HG02885 (cell line): Measurements from ENCODE around the gene ULK2.
"Not testable (repeated sequence)": the region's sequence is repeated elsewhere in the genome, so short reads cannot be mapped to it uniquely, and the experiment has no call there.

ENCODE experiments used
- ATAC-seq: cut with Tn5 transposase; IDR thresholded peaks from one replicate; pipeline ENCODE4 v1.9.1; 2021; ENCODE audit warnings: mild to moderate bottlenecking; ENCODE audit not compliant: unreplicated experiment, poor library complexity

The ULK2 gene

DNA sequence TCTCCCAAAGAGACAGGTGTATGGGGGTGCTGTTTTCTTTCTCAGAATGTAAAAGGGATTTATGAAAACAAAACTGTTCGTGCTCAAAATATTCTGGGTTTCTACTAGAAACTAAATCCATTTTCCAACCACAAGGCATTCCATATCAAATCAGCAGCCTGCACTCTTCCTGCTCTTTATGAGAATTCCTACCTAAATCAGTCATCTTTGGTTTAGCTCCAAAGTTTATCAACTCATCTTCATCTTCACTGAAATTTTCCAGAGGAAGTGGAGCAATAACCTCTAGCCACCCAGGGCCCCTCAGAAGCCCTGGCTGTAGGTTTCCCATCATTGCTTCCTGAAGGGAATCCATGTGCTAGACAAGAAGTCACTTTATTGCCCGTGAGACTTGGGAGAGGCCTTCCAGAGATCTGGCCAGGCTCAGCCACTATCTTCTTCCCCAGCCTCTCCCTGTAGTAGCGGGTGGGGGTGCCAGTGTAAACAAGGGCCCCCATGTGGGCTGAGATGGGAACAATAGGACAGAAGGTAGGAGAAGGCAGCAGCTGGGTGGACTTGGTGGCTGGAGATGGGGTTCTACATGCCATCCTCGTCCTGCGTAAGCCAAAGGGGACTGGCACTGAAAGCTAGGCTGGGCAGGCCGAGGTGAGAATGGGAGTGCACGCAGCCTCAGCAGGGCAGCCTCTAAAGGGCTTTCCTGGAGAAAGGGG lies 97.6 kb downstream of the ULK2 start:
- ATAC-seq: no peak

DNA sequence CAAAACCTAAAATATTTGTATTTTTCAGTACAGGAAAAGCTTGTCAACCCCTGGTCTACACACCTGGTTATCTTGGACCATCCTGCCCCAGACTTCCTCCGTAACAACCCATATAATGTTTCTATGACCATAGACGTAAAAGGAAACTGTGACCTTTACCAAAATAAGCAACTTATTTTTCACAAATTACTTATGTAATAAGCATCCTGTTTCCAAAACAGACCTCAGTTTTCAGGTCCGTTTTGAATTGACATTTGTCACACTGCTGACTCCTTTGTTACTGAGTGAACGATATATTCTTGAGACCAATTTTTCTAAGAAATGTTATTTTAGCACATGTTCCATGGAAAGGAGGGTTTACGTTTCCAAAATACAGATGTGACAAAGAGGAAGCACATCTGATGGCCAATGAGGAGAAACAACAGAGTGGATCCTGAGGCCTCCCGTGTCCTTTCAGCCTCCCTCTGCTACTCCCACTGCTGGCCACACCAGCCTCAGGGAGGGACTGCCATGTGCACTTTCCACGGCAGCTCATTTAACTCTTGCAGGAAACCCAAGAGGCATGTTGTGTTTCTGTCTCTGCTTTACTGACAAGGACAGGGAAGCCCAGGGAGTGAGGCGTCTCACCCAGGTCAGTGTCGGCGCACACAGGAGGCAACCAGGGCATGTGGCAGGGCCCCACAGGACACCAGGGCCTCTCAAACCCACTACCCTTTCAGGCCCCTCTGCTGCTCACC lies 99.5 kb downstream of the ULK2 start:
- no peak for ATAC-seq

DNA sequence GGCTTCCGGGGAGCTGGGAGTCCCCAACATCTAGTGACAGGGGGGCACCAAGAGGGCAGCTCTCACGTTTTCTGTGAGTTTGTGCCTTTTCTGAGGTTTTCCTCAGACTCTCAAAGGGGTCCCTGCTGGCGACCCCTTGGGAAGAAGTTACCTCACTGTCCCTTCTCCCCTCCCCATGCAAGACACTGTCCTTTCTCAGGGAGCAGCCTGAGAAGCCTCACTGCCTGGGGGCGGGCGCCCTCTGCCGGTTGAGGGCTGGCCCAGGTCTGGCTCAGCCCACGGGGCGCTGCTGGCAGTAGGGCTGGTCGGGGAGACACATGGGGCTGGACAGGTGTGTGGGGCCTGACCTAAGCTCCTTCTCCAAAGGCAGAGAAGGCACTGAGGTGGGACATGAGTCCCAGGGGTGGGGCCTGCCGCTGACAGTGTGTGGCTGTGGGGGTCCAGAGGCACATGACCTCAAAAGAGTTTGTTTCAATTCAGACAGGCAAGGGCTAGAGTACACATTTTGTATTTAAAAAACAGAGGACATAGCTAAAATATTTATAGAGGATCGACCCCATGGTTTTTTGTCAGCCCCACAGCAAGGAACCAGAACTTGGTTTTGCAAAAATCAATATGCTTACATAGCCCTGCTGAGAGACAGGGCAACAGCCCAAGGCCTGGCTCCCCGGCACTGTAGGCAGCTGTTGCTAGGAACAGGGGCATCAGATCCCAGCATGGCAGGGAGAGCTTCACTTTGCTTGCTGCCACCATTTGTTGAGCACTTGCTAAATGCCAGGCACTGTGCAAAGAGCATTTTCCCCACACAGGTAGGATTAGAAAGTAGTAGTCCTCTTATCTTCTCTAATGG lies 101.1 kb downstream of the ULK2 start:
- peak; percentile 78 for ATAC-seq

DNA sequence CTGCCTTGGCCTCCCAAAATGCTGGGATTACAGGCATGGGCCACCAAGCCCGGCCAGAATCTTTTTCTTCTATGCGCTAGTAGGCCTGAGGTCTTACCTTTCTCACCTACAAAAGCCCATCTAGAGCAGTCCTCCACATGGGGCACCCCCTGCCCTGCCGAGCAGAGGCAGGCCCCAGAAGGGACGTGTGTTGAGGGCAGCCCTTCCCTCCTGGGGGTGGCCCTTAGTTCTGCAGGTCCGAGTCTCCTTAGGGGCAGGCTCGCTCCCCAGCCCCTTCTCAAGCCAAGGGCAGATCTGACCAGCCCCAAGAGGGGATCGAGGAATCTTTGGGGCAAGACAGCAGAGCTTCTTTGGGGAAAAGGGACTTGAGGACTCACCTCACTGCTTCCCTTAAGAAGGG lies 101.7 kb downstream of the ULK2 start:
- no peak for ATAC-seq

DNA sequence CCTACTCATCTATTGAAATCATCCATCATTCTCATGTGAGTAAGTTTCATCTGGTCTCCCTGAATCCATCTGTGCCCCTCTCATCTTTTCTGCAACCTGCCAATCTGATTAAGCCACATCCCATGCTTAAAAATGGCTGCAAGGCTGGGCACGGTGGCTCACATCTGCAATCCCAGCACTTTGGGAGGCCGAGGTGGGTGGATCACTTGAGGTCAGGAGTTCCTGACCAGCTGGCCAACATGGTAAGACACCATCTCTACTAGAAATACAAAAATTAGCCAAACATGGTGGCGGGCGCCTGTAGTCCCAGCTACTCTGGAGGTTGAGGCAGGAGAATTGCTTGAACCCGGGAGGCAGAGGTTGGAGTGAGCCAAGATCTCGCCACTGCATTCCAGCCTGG lies 103.7 kb downstream of the ULK2 start:
- ATAC-seq: not testable (repeated sequence)

DNA sequence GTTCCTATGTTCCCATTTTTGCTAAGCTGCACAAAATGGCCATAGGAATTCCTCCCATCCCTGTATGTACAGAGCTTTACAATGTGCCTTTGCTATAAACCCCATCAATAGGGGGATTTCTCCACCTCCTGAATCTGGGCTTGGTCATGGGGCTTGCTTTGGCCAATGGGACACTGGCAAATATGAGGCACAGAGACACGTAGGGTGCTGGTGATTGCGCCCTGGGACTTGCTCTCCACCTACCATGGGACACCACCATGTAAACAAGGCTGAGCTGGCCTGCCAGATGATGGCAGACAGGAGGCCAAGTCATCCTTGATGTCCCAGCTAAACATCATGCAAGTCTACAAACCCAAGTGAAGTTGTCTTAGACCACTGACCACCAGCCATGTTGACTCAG lies 104.3 kb downstream of the ULK2 start:
- no peak for ATAC-seq

DNA sequence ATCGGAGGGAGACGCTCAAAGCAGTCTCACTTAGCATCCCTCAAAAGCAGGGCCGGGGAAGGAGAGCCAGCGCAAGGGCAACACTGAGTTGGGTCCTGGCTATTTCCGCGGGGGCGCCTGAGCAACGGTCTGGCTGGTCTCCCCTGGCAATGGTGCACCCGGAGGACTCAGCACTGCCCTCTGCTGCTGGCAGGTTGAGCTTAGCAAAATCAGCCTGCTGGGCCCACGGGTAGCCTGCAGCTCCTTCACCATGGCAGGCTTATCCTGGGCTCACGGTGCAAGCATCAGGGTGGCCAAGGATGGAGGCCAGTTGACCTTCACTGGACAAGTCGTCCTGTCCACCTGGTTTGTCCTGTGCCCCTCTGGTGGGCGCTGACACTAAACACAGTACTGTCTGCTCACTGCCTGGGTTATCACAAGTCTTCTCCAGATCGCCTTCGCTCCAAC lies 105.2 kb downstream of the ULK2 start:
- ATAC-seq: no peak

DNA sequence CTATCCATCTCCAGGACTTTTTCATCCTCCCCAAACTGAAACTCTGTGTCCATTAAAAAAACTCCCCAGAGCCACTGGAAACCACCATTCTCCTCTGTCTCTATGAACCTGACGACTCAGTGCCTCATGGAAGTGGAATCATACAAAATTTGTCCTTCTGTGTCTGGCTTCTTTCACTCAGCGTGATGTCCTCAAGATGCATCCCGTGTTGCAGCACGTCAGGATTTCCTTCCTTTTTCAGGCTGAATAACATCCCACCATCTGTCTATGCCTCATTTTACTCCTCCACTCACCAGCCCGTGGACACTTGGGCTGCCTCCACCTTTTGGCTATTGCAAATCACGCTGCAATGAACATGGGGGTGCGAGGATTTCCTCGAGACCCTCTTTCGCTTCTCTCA lies 107.0 kb downstream of the ULK2 start:
- no peak for ATAC-seq

DNA sequence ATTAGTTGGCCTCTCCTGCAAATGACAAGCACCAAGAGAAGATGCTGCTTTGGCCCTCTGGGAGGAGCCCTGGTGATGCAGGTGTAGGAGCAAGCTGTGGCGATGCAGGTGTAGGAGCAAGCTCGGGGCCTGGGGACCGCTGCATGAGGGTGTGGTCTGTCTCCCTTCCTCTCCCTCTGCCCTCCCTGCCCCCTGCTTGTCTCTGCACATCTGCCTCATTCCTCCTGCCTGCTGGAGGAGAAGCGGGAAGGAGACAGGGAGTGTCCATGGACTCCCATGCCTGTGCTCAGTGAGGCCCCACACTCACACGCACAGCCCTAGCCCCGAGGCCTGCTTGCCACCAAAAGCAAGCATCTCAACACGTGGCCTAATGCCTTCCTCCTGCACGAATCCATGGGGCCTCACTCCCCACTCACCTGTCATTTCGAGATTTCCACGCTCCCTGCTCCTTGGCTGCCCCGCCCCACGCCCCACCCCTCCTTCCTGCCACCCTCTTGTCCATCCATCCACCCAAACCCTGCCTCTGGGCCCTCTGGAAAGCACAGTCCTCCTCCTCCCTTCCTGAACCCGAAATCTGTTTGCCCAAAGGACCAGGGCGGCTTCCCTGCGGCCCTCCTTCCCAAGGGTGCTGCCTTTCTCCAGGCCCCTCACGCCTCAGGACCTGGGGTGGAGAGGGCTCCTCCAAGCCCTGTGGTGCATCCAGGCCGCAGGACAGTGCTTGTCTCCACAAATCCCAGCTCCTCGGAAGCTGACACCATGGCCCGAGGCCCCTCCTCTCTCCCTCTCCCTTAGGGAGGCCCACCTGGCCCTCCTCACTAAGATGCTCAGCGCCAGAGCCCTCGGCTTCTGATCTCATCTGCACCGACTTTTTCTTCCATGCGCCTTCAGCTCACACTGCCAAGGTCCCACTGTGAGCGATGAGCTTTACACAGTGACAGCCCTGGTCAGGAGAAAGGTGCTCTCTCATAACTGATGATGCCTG lies 107.9 kb downstream of the ULK2 start:
- ATAC-seq: no peak

DNA sequence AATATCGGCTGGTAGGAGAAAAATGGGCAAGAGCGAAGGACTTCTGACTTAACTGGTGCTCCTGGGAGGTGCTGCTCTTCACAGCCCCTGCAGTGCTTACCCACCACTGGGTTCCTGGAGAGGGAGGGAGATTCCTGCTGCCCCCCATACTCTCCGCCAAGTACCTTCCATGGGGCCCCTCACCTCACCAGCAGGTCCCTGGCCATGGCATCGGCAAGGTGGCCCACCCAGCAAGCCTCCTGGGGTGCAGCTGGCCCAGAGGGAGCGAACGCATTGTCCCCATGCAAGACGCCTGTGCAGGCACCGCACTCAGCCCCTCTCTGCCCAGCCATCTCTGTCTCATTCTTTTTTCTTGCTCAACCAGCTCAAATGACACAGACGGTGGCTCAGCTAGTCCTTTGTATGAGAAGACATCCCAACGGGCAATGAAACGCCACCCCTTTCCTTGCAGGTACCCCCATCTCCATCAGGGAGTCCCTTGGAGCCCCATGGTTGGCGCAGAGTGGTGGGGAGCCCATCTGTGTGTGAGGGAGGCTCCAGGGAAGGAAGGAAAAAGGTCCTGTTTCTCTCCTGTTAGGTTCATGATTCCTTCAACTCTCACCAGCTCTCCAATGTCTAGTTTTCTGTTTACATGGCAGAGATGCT lies 110.1 kb downstream of the ULK2 start:
- no peak for ATAC-seq

DNA sequence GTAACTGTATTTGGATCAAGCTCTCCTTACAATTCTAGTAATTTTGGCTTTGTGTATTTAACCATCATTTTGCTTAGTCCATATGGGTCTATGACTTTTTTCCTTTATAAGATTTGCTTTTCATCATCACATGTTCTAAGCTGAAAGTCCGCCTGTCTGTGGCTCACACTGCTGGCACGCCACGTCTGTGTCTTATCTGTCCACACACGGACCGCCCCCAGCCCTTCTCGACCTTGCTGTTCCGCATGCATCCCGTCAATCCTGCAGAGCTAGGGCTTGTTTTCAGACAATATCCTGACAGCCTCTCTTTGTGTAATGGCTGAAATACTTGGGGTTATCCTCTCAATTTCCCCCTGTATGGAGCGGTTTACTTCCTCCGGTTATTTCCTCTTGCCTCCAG lies 111.2 kb downstream of the ULK2 start:
- no peak for ATAC-seq

DNA sequence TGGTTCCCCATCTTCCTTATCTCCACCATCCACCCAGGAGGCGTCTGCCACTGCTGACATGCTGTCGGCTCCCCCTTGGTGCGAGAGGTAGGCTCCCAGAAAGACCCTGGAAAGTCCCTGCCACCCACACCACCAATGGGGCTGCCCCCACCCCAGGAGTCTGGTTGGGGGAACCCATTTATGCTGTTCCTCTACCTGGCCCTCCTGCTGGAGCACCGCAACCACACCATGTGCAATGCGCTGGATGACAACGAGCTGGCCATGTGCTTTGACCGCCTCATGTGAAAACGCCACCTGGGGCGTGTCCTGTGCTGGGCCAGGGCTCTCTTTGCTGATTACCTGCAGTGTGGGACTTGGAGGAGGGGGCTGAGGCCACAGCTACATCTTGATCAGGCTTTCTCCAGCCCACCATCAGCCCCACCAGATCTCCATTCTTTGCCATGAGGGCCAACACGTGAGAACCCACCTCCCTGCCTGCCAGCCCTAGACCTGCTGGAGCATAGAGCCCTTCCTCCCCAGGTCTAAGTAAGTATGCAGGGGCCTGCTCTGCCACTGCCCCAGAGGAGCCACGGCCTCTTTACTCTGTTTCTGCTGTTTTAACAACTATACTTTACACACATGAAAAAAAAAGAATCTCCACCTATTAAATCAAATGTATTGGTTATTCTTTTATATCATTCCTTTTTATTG lies 111.8 kb downstream of the ULK2 start:
- ATAC-seq: peak; percentile 50

DNA sequence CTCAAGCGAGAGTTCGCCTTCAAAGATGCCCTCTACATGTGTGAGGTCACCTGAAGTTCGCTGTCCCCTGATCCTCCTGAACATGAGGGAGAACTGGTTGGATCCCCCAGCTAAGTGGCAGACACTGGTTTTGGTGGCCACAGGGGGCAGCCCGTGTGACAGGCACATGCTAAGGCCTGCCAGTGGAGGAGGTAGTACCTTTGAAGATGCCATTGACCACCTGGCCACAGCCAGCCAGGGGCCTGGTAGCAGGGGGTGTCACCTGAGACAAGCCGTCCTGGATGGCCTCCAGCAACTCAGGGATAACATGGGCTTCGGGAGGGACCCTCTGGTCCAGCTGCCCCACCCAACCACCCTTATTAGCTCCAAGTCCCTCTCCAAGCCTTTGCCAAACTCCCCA lies 112.3 kb downstream of the ULK2 start:
- ATAC-seq: no peak

DNA sequence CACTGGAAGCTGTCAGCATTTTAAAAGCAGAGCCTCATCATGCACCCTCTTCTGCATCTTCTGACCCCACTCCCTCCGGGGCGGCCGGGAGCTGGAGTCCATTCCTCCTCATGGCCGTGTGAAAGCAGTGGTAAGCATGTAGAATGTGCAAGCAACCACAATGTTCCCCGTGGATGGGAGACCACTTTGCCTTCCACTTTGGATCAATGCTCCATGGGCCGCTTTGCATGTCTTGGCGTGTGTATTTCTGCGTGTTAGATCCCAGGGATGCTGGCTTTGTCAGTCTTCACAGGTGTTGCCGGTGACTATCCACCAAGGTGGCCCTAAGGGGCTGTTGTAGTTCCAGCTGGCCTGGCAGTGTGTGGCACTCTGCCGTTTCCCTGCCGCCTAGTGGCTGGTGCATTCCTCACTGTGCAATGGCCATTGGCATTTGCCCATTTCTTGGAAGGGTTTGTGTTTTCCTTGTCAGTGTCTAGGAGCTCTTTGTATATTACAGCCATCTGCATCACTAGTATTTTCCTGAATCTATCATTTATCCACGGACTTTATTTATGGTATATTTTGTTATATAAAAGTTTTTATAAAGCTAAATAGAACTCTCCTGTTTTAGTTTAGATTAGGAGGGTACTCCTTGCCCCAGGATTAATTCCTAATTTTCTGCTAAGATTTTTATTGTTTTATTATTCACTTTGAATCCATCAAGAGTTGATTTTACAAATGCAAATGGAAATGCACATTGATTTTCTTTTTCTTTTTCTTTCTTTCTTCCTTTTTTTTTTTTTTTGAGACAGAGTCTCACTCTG lies 113.9 kb downstream of the ULK2 start:
- ATAC-seq: no peak

DNA sequence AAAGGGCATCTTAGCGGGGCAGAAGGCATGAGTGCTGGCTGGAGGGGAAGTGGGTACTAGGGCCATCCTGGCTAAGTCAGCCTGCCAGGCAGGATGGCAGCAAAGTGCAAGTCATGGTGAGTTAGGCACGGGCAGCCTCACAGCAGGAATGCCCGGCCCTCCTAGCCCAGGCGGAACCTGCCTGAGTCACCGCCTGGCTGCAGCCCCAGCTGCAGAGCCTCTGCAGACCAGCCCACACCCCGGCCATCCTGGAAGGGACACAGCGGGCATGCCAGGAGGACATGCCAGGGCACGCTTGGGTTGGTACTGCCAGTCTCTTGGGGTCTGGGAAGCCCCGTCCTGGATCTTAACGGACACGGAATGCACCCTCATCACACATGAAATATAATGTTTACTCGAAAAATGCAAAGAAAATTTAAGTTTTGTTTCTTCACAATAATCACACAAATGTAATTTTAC lies 114.7 kb downstream of the ULK2 start:
- ATAC-seq: no peak

DNA sequence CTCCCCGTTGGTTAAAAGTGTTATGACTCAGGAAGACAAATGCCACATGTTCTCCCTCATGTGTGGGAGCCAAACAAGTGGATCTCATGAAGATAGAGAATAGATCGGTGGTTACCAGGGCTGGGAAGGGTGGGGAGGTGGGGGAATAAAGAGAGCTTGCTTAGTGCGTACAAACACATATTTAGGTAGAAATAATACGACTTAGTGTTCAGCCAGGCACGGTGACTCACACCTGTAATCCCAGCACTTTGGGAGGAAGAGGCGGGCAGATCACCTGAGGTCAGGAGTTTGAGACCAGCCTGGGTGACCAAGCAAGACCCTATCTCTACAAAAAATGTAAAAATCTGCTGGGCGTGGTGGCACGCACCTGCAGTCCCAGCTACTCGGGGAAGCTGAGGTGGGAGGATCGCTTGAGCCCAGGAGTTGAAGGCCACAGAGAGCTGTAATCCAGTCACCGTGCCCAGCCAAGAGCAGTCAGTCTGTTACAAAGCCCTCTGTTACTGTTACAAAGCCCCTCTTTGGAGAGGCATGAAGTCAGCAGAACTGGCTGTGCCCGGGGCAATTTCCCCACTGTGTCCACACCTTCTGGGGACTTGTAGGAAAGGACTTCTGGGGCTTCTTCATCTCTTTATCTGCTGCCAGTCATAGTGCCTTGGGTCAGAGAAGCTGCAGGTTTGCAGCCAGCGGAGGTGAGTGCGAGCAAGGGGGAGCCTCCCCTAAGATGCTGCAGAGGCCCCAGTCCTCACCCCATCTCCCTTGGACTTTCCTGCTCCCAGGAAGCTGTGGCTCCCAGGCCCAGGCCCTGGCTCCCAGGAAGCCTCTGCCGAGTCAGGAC lies 115.3 kb downstream of the ULK2 start:
- ATAC-seq: no peak

DNA sequence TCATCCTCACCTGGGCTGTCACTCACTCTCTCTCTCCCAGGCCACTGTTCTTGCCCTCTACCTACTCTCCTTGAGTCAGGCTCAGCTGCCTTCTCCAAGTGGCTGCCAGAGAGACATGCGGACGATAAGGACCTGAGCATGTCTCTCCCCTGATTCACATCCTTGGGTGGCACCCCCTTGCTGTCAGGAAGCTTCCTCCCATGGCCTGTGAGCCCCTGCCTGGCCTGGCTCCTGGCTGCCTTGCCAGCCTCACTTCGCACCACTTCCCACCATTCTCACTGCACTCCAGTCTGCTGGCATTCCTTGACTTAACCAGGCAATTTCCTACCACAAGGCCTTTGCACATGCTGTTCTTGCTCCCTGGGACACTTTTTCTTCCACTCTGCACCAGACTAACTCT lies 116.9 kb downstream of the ULK2 start:
- no peak for ATAC-seq
